Sigmoid colon (tissue), 4 donors: ENCODE results near the gene SETBP1.

Source experiments
- POLR2A ChIP-seq, 2 donors: fragments of 450-650 bp; IDR thresholded peaks; one replicate each; pipeline ENCODE4 v1.6.1; 2016; ENCODE audit warnings: antibody characterized with exemption in 2 of 2, mild to moderate bottlenecking in 2 of 2, moderate library complexity in 2 of 2
- POLR2AphosphoS5 ChIP-seq, 4 donors: sonication (generic); formaldehyde crosslinking; IDR thresholded peaks; one replicate each; pipeline ENCODE4 v1.6.1; 2017; ENCODE audit warnings: antibody characterized with exemption in 4 of 4
- TF ChIP-seq, protein P1 (sequence below), 4 experiments: fragments of 450-650 bp in 3 of 4; fragments of 200-600 bp in 1 of 4; IDR thresholded peaks; one replicate each; pipeline ENCODE4 v1.5.1; 2016 to 2019; ENCODE audit warnings: antibody characterized with exemption in 4 of 4, mild to moderate bottlenecking in 3 of 4, moderate library complexity in 2 of 4

DNA sequence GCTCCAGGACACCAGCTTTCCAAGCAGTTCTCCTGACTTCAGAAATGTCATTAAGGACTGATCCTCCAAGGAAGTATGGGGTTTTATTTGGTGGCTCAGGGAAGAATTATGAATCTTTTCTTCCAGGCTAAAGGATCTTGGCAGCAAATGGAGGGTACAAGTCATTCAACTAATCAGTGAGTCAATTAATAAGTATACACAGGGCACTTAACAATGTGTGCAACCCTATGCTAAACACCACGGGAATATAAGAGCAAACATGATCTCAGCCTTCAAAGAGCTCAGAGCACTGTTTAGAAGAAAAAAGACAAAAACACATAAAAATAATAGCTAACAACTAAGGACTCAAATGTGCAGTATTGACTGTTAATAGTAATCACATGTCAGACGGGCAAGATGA, 234.5 kb downstream of the SETBP1 start:
- TF ChIP-seq, protein P1, sequence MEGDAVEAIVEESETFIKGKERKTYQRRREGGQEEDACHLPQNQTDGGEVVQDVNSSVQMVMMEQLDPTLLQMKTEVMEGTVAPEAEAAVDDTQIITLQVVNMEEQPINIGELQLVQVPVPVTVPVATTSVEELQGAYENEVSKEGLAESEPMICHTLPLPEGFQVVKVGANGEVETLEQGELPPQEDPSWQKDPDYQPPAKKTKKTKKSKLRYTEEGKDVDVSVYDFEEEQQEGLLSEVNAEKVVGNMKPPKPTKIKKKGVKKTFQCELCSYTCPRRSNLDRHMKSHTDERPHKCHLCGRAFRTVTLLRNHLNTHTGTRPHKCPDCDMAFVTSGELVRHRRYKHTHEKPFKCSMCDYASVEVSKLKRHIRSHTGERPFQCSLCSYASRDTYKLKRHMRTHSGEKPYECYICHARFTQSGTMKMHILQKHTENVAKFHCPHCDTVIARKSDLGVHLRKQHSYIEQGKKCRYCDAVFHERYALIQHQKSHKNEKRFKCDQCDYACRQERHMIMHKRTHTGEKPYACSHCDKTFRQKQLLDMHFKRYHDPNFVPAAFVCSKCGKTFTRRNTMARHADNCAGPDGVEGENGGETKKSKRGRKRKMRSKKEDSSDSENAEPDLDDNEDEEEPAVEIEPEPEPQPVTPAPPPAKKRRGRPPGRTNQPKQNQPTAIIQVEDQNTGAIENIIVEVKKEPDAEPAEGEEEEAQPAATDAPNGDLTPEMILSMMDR (IDR thresholded peaks at IDR 0.05) = no peak
- no peak for TF ChIP-seq POLR2A (IDR thresholded peaks at IDR 0.05)
- no peak for TF ChIP-seq POLR2AphosphoS5 (IDR thresholded peaks at IDR 0.05)
